Peyer's patch (tissue), 4 donors: Measurements from ENCODE around the gene BMPR1A. TPM values are rescaled to one million over a fixed set of nuclear protein-coding genes. Genes with fewer than 3 reads are reported as not detected.

Experiments
- DNase-seq, 3 donors: peaks; one replicate each; pipeline ENCODE4 v3.0.0-alpha.2; 2017 to 2019
- H3K27ac ChIP-seq, 4 donors: fragments of 200-600 bp; sonication (generic); one replicate each; pipeline ENCODE4 v1.5.1; 2016 to 2019
- H3K27me3 ChIP-seq, 2 donors: fragments of 200-600 bp; sonication (generic); one replicate each; pipeline ENCODE4 v1.5.1; 2019
- H3K36me3 ChIP-seq, 3 donors: fragments of 200-600 bp; sonication (generic); one replicate each; pipeline ENCODE4 v1.5.1; 2016 to 2019
- H3K4me1 ChIP-seq, 4 donors: fragments of 200-600 bp; sonication (generic); one replicate each; pipeline ENCODE4 v1.5.1; 2016 to 2019
- H3K4me3 ChIP-seq, 4 donors: fragments of 200-600 bp; sonication (generic); 1 replicate in 3 of 4; 2 replicates in 1 of 4; pipeline ENCODE4 v1.5.1; 2016 to 2019; ENCODE audit warnings: mild to moderate bottlenecking in 1 of 4
- H3K9me3 ChIP-seq, 4 donors: fragments of 200-600 bp; sonication (generic); one replicate each; pipeline ENCODE4 v1.5.1; 2016 to 2019; ENCODE audit warnings: mild to moderate bottlenecking in 1 of 4
- CTCF ChIP-seq, 6 experiments: fragments of 450-650 bp in 4 of 6; fragments of 200-600 bp in 2 of 6; sonication (generic) in 1 of 6; IDR thresholded peaks; one replicate each; pipeline ENCODE4 v1.5.1; 2017 to 2019; ENCODE audit warnings: antibody characterized with exemption in 6 of 6, mild to moderate bottlenecking in 3 of 6, moderate library complexity in 1 of 6
- POLR2A ChIP-seq, 2 donors: fragments of 450-650 bp; IDR thresholded peaks; one replicate each; pipeline ENCODE4 v1.5.1; 2017; ENCODE audit warnings: antibody characterized with exemption in 2 of 2, mild to moderate bottlenecking in 2 of 2, moderate library complexity in 2 of 2
- total RNA-seq, 4 donors: library from RNA; depleted of rRNA; stranded (reverse); fragments of >200 nt; gene quantifications; one replicate each; pipeline ENCODE4 v1.1.0, GENCODE V29; 2016

Gene BMPR1A
- total RNA-seq, 4 donors from 2014 or later: 17.1 to 40.1 (median 24.9) TPM

GRCh38 chr10:86876748-86877147 is 120.3 kb downstream of the BMPR1A start:
- no peak overlapping the region for H3K4me3 ChIP-seq
- no peaks in the 10 kb centered on the region for H3K9me3 ChIP-seq
- peaks cover 0 to 9% (median 0%) of the 10 kb centered on the region in 4 donors for H3K4me1 ChIP-seq
- H3K36me3 ChIP-seq: peaks cover 0 to 7% (median 0%) of the 10 kb centered on the region in 3 donors
- no peaks in the 10 kb centered on the region for H3K27me3 ChIP-seq
- DNase-seq: no peak
- TF ChIP-seq POLR2A (IDR thresholded peaks at IDR 0.05) (no peak), CTCF (IDR thresholded peaks at IDR 0.05) (no peak)
- H3K27ac ChIP-seq: no peak overlapping the region

GRCh38 chr10:86878983-86879713 is 122.7 kb downstream of the BMPR1A start:
- no peak for TF ChIP-seq CTCF (IDR thresholded peaks at IDR 0.05)
- no peak for TF ChIP-seq POLR2A (IDR thresholded peaks at IDR 0.05)
- Histone ChIP-seq H3K4me3 (no peak overlapping the region), H3K36me3 (peaks cover 0 to 7% (median 0%) of the 10 kb centered on the region in 3 donors), H3K27me3 (no peaks in the 10 kb centered on the region), H3K9me3 (no peaks in the 10 kb centered on the region), H3K4me1 (peaks cover 0 to 5% (median 0%) of the 10 kb centered on the region in 4 donors), H3K27ac (no peak overlapping the region)
- no peak for DNase-seq

- Histone ChIP-seq H3K36me3 (peaks cover 0 to 6% (median 0%) of the 10 kb centered on the region in 3 donors), H3K4me1 (peaks cover 0 to 5% (median 0%) of the 10 kb centered on the region in 4 donors), H3K4me3 (no peak overlapping the region), H3K27me3 (no peaks in the 10 kb centered on the region), H3K9me3 (no peaks in the 10 kb centered on the region), H3K27ac (no peak overlapping the region)
- TF ChIP-seq CTCF (IDR thresholded peaks at IDR 0.05): no peak
- no peak for TF ChIP-seq POLR2A (IDR thresholded peaks at IDR 0.05)
- no peak for DNase-seq
Measured at GRCh38 chr10:86880971-86881370, 124.6 kb downstream of the BMPR1A start.

GRCh38 chr10:86888585-86889381 is 132.4 kb downstream of the BMPR1A start:
- H3K4me1 ChIP-seq: peaks cover 0 to 6% (median 0%) of the 10 kb centered on the region in 4 donors
- no peak for TF ChIP-seq CTCF (IDR thresholded peaks at IDR 0.05)
- no peak for TF ChIP-seq POLR2A (IDR thresholded peaks at IDR 0.05)
- no peak overlapping the region for H3K4me3 ChIP-seq
- no peak overlapping the region for H3K27ac ChIP-seq
- no peaks in the 10 kb centered on the region for H3K9me3 ChIP-seq
- peaks cover 0 to 13% (median 0%) of the 10 kb centered on the region in 3 donors for H3K36me3 ChIP-seq
- no peak for DNase-seq
- no peaks in the 10 kb centered on the region for H3K27me3 ChIP-seq

- Histone ChIP-seq H3K9me3 (no peaks in the 10 kb centered on the region), H3K4me3 (no peak overlapping the region), H3K36me3 (peaks cover 0 to 13% (median 0%) of the 10 kb centered on the region in 3 donors), H3K27me3 (no peaks in the 10 kb centered on the region), H3K4me1 (peaks cover 0 to 6% (median 0%) of the 10 kb centered on the region in 4 donors), H3K27ac (no peak overlapping the region)
- TF ChIP-seq CTCF (IDR thresholded peaks at IDR 0.05): no peak
- no peak for TF ChIP-seq POLR2A (IDR thresholded peaks at IDR 0.05)
- no peak for DNase-seq
Measured at GRCh38 chr10:86889997-86890396, 133.6 kb downstream of the BMPR1A start.
